NCI-H146 (cell line): Measurements from ENCODE around the gene MED17.
"Not testable (repeated sequence)": the region's sequence is repeated elsewhere in the genome, so short reads cannot be mapped to it uniquely, and the experiment has no call there.

Source experiments
- DNase-seq: peaks from one replicate; lab custom pipeline; 2025; lab: John Stamatoyannopoulos, UW

MED17 gene, protein sequence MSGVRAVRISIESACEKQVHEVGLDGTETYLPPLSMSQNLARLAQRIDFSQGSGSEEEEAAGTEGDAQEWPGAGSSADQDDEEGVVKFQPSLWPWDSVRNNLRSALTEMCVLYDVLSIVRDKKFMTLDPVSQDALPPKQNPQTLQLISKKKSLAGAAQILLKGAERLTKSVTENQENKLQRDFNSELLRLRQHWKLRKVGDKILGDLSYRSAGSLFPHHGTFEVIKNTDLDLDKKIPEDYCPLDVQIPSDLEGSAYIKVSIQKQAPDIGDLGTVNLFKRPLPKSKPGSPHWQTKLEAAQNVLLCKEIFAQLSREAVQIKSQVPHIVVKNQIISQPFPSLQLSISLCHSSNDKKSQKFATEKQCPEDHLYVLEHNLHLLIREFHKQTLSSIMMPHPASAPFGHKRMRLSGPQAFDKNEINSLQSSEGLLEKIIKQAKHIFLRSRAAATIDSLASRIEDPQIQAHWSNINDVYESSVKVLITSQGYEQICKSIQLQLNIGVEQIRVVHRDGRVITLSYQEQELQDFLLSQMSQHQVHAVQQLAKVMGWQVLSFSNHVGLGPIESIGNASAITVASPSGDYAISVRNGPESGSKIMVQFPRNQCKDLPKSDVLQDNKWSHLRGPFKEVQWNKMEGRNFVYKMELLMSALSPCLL

DNA sequence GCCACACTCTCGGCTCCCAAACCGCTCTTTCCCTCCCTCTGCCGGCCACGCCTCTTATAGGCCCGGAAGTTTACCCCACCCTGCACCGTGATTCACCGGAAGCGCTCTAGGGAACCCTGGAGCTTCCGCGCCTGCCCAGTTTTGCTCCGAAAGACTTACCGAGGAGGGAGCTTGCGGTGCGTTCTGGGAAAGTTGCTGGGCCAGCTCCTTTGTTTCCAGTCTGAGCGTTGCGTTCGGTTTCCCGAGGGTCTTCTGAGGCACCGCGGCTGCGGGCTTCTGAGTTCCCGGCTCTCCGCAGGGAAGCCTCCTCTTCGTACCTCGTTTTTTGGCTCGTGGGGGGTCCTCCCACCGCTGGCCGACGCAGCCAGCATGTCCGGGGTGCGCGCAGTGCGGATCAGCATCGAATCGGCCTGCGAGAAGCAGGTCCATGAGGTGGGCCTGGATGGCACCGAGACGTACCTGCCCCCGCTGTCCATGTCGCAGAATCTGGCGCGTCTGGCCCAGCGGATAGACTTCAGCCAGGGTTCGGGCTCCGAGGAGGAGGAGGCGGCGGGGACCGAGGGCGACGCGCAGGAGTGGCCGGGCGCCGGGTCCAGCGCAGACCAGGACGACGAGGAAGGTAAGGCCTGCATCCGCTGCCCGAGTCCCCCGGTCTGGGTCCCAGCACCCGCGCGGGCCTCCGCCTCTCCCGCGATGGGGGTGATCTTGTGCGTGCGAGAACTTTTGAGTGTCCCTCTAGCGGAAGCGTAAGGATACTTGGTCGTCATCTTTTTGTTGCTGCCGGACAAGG lies at the start of gene MED17:
Gene MED17, plus strand, starts transcription at position 138 of the 790 bp plus-strand sequence. Its CDS starts 232 bp downstream, at position 370.
- DNase-seq: peak; percentile 95

GRCh38 chr11:93734427-93735222 lies 49.5 kb upstream of the MED17 start:
- DNase-seq: no peak

- DNase-seq: no peak
Observed at GRCh38 chr11:93735627-93736026, 48.5 kb upstream of the MED17 start.

DNA sequence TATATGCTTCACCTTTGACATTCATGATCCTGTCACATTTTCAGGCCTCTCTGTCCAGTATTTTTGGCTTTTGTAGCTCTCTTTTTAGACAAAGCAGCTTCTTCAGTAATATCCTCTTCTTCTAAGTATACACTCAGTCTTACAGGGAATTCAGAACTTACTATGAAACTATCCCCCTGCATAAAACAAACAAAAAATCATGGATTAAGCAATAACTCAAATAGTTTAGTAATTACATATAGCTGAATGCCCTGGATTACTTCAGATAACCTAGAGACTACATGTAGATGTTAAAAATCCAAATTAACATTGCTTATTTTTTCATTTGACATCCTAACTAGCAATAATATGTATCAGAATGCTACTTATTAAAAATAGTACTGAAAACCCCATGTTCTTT lies 48.0 kb upstream of the MED17 start:
- no peak for DNase-seq

GRCh38 chr11:93737904-93738612 lies 46.0 kb upstream of the MED17 start:
- DNase-seq: no peak

- DNase-seq: no peak
Observed at GRCh38 chr11:93738647-93739081, 45.4 kb upstream of the MED17 start.

DNA sequence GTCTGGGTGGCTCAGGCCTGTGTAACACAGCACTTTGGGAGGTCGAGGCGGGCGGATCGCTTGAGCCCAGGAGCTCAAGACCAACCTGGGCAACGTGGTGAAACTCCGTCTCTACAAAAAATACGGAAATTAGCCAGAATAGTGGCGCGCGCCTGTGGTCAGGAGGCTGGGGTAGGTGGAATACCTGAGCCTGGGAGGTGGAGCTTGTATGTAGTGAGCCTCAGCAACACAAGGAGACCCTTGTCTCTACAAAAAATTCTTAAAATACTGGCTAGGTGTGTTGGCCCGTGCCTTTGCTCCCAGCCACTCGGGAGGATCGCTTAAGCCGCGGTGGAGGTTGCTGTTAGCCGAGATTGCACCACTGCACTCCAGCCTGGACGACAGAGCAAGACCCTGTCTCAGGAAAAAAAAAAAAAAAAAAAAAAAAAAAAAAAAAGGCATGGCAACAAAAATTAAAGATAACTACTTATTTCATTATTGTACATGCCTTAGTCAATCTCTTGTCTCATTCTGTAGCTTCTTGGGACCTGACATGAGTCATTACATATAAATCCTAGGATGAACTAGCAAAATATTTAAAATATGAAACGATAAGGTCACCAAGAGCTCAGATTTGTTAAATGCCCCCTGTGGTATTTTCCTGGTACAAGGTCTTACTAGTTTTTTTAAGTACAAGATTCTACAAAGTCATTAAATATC lies 43.9 kb upstream of the MED17 start:
- no peak for DNase-seq

DNA sequence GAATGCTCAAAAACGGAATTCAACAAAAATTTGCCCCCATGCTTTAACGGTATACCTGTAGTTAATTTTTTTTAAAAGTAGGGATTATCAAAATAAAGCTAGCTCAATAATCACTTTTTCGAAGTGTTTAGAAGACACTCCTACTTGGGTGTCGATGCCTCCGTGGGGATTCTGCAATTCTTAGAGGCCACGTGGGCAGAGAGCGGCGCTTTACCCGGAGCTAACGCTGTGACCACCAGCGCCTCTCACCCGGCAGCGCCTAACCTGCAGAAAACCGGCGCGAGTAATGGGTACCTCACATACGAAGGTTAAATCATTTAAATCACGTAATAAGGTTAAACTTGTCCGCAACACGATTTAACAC lies 43.4 kb upstream of the MED17 start:
- DNase-seq: peak; percentile 74

DNA sequence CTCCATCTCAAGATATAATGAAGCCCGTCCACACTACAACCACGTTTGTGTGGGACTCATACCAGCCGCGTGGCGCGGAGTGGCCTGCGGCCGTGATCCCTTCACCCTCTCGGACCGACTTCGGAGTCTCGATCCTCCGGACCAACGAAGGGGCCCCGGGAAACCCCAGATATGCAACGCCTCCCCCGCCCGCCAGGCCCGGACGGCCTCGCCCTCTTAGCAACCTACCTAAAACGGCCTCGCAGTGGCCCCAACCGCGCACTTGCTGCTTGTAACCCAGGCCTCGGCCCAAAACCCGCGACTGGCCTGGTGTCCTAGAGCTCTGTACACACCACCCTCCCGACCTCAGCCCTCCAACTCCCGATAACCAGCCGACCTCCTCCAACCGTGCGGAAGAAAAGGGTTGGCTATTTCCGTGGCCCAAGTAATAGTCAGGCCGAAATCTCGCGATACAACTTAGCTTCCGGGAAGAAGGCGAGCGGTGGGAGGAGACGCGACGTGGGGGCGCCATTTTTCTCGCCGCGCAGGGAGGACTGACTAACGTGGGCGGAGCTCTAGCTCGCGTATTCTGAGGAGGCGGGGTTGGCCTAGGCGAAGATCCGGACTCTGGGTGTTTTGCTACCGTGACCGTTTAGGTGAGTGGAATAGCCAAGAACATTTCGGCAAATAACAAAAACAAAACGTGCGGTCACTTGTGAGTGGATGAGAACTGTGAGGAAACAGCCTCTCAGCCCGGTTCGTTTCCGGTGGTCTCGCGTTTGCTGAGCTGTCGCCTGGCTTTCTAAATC lies 42.8 kb upstream of the MED17 start, which contains the start of the genes C11orf54 and TAF1D:
Gene C11orf54, plus strand, starts transcription at position 579 of the 788 bp plus-strand sequence. CDS start 5,722 bp downstream, outside the sequence.
Gene TAF1D, minus strand, starts transcription at position 402 of the 788 bp plus-strand sequence. CDS start 2,191 bp downstream, outside the sequence.
- peak; percentile 98 for DNase-seq

DNA sequence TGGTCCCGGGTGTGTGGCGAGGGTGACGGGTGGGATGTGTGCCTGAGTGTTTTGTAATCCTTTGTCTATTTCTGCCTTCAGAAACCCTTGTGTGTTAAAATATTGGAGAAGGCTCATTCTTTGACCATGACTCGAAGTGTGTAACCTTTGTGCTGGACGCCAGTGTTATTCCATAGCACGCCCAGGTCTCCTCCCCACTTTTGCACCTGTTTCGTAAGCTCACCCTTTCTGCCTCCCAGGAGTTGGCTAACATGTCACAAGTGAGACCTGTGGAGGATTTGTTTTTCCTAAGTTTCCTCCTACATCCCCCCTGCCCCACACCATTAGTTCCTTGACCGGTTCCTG lies 42.2 kb upstream of the MED17 start:
- peak; percentile 61 for DNase-seq

DNA sequence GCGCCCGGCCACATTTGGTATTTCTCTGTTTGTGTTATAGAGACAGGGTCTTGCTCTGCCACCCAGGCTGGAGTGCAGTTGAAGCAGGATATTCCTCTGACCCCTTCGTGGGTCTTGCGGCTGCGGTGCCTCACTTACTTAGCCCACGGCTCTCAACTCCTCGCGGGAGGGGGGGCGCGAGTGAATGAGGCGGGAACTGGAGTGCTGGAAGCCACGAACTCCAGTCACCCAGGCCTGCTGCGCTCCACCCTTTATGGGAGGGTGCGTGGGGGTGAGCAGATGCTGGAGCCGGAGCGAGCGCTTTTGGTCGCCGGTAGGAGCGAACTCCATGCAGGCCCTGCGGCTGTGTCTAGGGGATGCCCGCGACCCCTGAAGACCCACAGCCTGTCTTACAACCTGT lies 40.8 kb upstream of the MED17 start:
- no peak for DNase-seq

DNA sequence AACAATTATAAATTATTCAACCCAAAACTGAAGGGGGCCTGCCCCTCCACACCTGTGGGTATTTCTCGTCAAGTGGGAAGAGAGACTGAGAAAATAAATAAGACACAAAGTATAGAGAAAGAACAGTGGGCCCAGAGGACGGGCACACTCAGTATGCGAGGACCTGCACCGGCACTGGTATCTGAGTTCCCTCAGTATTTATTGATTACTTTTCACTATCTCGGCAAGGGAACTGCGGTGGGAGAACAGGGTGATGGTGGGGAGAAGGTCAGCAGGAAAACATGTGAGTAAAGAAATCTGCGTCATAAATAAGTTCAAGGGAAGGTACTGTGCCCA lies 39.4 kb upstream of the MED17 start:
- no peak for DNase-seq

DNA sequence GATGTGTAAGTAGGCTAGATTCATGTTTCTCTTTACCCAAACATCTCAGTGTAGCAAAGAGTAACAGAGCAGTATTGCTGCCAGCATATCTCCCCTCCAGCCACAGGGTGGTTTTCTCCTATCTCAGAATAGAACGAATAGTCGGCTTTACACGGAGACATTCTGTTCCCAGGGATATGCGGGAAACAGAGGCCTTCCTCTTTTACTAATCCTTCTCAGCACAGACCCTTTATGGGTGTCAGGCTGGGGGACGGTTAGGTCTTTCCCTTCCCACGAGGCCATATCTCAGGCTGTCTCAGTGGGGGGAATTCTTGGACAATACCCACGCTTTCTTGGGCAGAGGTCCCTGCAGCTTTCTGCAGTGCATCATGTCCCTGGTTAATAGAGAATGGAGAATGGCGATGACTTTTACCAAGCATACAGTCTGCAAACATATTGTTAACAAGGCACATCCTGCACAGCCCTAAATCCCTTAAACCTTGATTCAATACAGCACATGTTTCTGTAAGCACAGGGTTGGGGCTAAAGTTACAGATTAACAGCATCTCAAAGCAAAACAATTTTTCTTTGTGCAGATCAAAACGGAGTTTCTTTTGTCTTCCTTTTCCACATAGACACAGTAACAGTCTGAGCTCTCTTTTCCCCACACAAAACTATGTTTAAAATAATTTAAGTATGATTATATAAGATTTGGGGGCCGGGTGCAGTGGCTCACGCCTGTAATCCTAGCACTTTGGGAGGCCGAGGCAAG lies 38.9 kb upstream of the MED17 start:
- DNase-seq: not testable (repeated sequence)

DNA sequence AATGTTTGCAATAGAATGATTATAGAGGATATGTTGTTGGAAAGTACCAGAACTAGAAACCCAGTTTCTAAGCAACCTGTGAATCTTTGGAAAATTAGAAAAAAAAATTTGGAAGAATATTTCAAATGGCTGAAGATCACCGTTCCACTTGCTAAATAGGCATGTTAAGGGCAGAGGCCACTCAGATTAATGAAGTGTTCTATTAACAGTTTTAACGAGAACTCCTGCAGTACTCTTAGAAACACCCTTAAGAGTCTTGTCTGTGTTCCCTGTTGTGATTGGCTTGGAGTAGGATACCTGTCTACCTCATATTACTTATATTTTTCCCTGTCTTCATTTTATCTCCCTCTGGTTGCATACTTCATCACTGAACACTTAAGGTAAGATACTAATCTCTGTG lies 38.0 kb upstream of the MED17 start:
- DNase-seq: no peak

DNA sequence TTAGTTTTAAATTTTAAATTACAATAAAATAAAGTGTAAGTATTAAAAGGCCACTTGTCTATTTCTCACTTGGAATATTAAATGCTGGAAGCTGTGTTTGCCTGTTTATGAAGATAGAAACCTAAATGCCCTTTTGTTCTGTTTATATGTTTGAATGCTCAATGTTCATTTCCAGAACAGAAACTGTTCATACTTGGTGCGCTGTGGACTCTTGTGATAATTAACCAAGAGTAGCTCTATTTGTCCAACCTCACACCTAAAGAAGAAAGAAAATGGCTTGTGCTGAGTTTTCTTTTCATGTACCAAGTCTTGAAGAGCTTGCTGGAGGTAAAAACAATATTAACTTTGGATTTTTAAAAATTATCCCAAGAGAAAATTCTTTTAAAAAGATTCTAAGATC lies 37.0 kb upstream of the MED17 start:
- no peak for DNase-seq

DNA sequence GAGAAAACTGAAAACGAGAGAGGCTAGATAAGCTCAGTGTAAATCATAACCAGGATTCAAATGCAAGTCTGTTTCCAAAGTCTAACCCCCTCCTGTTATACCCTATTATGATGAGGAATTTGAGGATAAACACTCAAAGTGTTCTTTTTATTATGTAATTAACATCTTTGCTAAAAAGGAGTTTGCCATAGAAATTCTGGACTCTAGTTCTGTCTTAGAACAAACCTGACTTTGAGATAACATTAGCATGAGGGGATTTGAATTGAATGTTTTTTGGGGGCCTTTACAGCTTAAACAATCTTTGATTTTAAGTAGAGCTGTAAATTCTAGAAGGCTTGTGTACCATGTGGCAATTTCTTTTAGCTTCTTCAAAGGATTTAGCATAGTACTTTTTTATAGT lies 33.1 kb upstream of the MED17 start:
- DNase-seq: no peak

DNA sequence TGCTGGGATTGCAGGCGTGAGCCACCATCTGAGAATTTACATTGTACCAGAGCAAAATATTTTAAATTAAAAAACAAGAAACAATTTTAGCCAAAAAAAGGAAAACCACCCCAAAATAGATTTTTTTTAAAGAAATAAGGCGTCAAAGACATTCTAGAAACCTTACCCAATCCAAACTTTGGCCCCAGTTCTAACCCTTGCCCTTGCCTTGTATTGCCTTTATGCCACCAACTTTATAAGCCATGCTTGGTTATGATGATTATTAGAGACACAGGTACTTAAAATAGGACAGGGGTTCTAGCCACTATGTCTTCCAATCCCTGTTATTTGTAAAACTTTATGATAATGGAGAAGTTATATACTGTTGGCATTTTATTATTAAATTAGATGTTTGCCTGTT lies 30.8 kb upstream of the MED17 start:
- DNase-seq: no peak

DNA sequence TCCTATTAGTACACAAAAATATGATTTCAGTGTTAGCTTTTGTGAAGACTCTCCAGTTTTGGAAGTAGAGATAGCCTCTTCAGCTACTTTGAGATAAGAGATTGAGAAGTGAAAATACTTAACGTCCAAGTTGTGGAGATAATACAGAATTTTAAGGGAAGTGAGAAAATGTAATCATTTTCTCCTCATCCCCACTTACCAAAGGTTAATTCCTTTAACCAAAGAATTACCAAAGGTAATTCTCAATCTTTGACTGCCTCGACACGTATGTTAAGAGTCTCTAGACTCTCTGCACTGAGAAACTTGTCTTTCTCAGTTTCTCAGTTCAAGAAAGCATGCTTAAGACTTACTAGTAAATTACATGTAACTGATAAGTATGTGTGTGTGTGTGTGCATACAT lies 27.3 kb upstream of the MED17 start:
- DNase-seq: no peak

DNA sequence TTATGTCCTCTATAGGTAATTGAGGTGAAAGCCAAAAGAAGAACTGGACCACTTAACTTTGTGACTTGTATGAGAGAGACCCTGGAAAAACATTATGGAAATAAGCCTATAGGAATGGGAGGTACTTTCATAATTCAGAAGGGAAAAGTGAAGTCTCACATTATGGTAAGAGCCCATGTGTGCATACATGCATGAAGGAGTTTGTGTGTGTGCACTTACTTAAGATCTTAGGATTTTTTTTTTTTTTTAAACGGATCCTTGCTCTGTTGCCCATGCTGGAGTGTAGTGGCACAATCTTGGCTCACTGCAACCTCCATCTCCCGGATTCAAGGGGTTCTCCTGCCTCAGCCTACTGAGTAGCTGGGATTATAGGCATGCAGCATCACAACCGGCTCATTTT lies 26.8 kb upstream of the MED17 start:
- DNase-seq: no peak
